Measurements from ENCODE around the gene TNNT1. TPM values are rescaled to one million over a fixed set of nuclear protein-coding genes. Genes with fewer than 3 reads are reported as not detected.

Gene TNNT1
- total and polyA plus RNA-seq, 2 donors (not counting 3 experiments of a cell fraction or from before 2014, with no cell fraction given): 0.22 to 0.51 TPM

- no peak for TF ChIP-seq MAX (IDR thresholded peaks at IDR 0.05; ENCODE audit: insufficient read depth, insufficient read length)
- TF ChIP-seq POLR2AphosphoS5 (IDR thresholded peaks at IDR 0.05; ENCODE audit: insufficient read depth, low read depth, low read length): no peak
- TF ChIP-seq MYC (IDR thresholded peaks at IDR 0.05; ENCODE audit: low read depth, low read length): no peak
- TF ChIP-seq POLR2A (IDR thresholded peaks at IDR 0.05; ENCODE audit: low read depth, low read length): no peak
- no peak for TF ChIP-seq GATA2 (IDR thresholded peaks at IDR 0.05; ENCODE audit: insufficient read depth, insufficient read length, low read depth, low read length)
- TF ChIP-seq FOS (IDR thresholded peaks at IDR 0.05; ENCODE audit: borderline replicate concordance, insufficient read depth, low read length): no peak
- no peak for TF ChIP-seq CTCF (IDR thresholded peaks at IDR 0.05; ENCODE audit: extremely low read depth in 1 of 2, insufficient read depth in 1 of 2, low read depth in 1 of 2, low read length in 2 of 2)
- TF ChIP-seq JUN (IDR thresholded peaks at IDR 0.05; ENCODE audit: borderline replicate concordance, insufficient read depth, insufficient read length, low read depth): no peak
- no peak for TF ChIP-seq EZH2 (IDR thresholded peaks at IDR 0.05; ENCODE audit: borderline replicate concordance, low read depth, low read length, severe bottlenecking)
- dilution Hi-C loops (cut with MboI; ENCODE audit: extremely low pct_ligation_motif_present, low sequenced_read_pairs): no loop called here
- H3K9ac ChIP-seq (replicated peaks; ENCODE audit: extremely low read depth, insufficient read depth, low read length): no peak overlapping the region
- H3K79me2 ChIP-seq (ENCODE audit: control insufficient read depth, insufficient read depth, low read length): no peaks in the 10 kb centered on the region
- intact Hi-C loops (cut with micrococcal nuclease): no loop called here
- no peaks in the 10 kb centered on the region for H3K36me3 ChIP-seq (ENCODE audit: control insufficient read depth in 2 of 2, extremely low read depth in 1 of 2, insufficient read depth in 2 of 2, low read length in 2 of 2)
- H3K9me3 ChIP-seq (replicated peaks; ENCODE audit: control insufficient read depth, insufficient read depth, low read length): no peaks in the 10 kb centered on the region
- ChIA-PET POLR2A (no interaction called here), CTCF (interaction anchor here (2.3 kb wide), 1 partner anchor 16 kb away, joined by 6 read pairs; the partner anchor contains the start of gene DNAAF3)
- BruUV-seq (replicated peaks): no TSS peak
- no peak for FAIRE-seq
- H3K4me2 ChIP-seq (ENCODE audit: insufficient read depth, low read length): no peak overlapping the region
- H3K27me3 ChIP-seq (ENCODE audit: control insufficient read depth in 2 of 2, insufficient read depth in 2 of 2, low read length in 2 of 2): peaks cover 8 to 13% of the 10 kb centered on the region in 2 experiments
- no peaks in the 10 kb centered on the region for H4K20me1 ChIP-seq (replicated peaks; ENCODE audit: control insufficient read depth, extremely low read depth, insufficient read depth, low read length)
- H3K27ac ChIP-seq (ENCODE audit: insufficient read depth, low read depth, low read length): no peak overlapping the region
- no peaks in the 10 kb centered on the region for H3K4me1 ChIP-seq (ENCODE audit: control insufficient read depth, extremely low read depth, insufficient read depth, low read length)
- no peak overlapping the region for H2AFZ ChIP-seq (ENCODE audit: low read depth, low read length)
- H3K4me3 ChIP-seq (replicated peaks in 1 of 3; ENCODE audit: insufficient read depth in 1 of 3, low read depth in 1 of 3, low read length in 3 of 3): no peak overlapping the region
- no peak for DNase-seq (ENCODE audit: low read depth, low spot score)
- no peaks in the 10 kb centered on the region for H3K9me1 ChIP-seq (replicated peaks; ENCODE audit: control insufficient read depth, extremely low read depth, insufficient read depth, low read length)
Measured at GRCh38 chr19:55181740-55182139, 32.7 kb upstream of the TNNT1 start.
